HepG2 (cell line): ENCODE measurements around the gene MTF1. TPM values are rescaled to one million over a fixed set of nuclear protein-coding genes. Genes with fewer than 3 reads are reported as not detected.

Experiments
- ATAC-seq: fragments of 200-7000 bp; cut with Tn5 transposase; 3 replicates; pipeline ENCODE4 v1.9.1; 2020; ENCODE audit warnings: mild to moderate bottlenecking, moderate library complexity
- BruUV-seq: library from RNA; stranded (reverse); fragments of 400-500 nt; replicated peaks from 2 replicates; lab custom pipeline; 2021; lab: Mats Ljungman, UMichigan
- CTCF ChIA-PET: fragments of 300-600 bp; formaldehyde crosslinking; extraction: SDS; loops from one replicate; lab custom pipeline; 2021; ENCODE audit warnings: low total read pairs, inconsistent platforms, low intra/inter-chr PET ratio; lab: Yijun Ruan, JAX
- POLR2A ChIA-PET: fragments of 350-600 bp; sonication (Branson Sonifier 250); formaldehyde crosslinking; loops from one replicate; lab custom pipeline; 2020; ENCODE audit warnings: antibody characterized with exemption, inconsistent platforms; lab: Yijun Ruan, JAX
- DNase-seq: peaks from one replicate; pipeline ENCODE4 v3.0.0-alpha.2; 2015; ENCODE audit warnings: low spot score
- FAIRE-seq: peaks from 3 replicates; lab custom pipeline; 2011; peaks lifted over from hg19 to GRCh38; lab: Jason Lieb, UNC
- H2AFZ ChIP-seq: one replicate; pipeline ENCODE4 v1.6.1; 2011; ENCODE audit warnings: low read length, inconsistent platforms
- H3K27ac ChIP-seq: fragments of 300-600 bp; 3 replicates; pipeline ENCODE4 v1.8.0; 2011; ENCODE audit warnings: mixed run types, mild to moderate bottlenecking, mixed read lengths, low read length, inconsistent platforms; ENCODE audit not compliant: insufficient read depth; ENCODE audit errors: extremely low read length
- H3K27me3 ChIP-seq, 2 experiments: fragments of 200-600 bp in 1 of 2; 2 replicates in 1 of 2; 3 replicates in 1 of 2; pipeline versions ENCODE4 v1.6.0 to v1.8.0; 2011; ENCODE audit warnings: low read length in 2 of 2, mild to moderate bottlenecking in 2 of 2, moderate library complexity in 2 of 2, inconsistent platforms in 1 of 2; ENCODE audit not compliant: insufficient read depth in 2 of 2, control insufficient read depth in 1 of 2
- H3K36me3 ChIP-seq, 2 experiments: fragments of 200-600 bp in 1 of 2; replicated peaks in 1 of 2; 2 replicates in 1 of 2; 3 replicates in 1 of 2; pipeline versions ENCODE4 v1.5.1 to v1.8.0; 2011; ENCODE audit warnings: low read length in 2 of 2, inconsistent platforms in 1 of 2; ENCODE audit not compliant: insufficient read depth in 2 of 2, control insufficient read depth in 1 of 2
- H3K4me1 ChIP-seq: 2 replicates; pipeline ENCODE4 v1.5.1; 2012; ENCODE audit warnings: low read length, inconsistent platforms; ENCODE audit not compliant: insufficient read depth
- H3K4me2 ChIP-seq: 2 replicates; pipeline ENCODE4 v1.6.0; 2011; ENCODE audit warnings: low read depth, low read length, inconsistent platforms
- H3K4me3 ChIP-seq, 3 experiments: fragments of 200-600 bp in 1 of 3; sonication (generic), shearing (Covaris generic) in 1 of 3; replicated peaks in 1 of 3; 2 replicates each; pipeline ENCODE4 v1.5.1; 2011 to 2016; ENCODE audit warnings: low read length in 3 of 3, inconsistent platforms in 2 of 3, low read depth in 2 of 3, mild to moderate bottlenecking in 2 of 3, control low read depth in 1 of 3, mixed read lengths in 1 of 3; ENCODE audit not compliant: insufficient read depth in 1 of 3
- H3K79me2 ChIP-seq: one replicate; pipeline ENCODE4 v1.6.1; 2011; ENCODE audit warnings: low read length, inconsistent platforms; ENCODE audit not compliant: insufficient read depth
- H3K9ac ChIP-seq: 2 replicates; pipeline ENCODE4 v1.6.0; 2011; ENCODE audit warnings: mild to moderate bottlenecking, low read depth, low read length, inconsistent platforms; ENCODE audit not compliant: insufficient read depth
- H3K9me3 ChIP-seq: 2 replicates; pipeline ENCODE4 v1.5.1; 2012; ENCODE audit warnings: mild to moderate bottlenecking, low read length
- H4K20me1 ChIP-seq: 2 replicates; pipeline ENCODE4 v1.6.0; 2011; ENCODE audit warnings: inconsistent platforms, mild to moderate bottlenecking, low read length, moderate library complexity; ENCODE audit not compliant: insufficient read depth
- AFF4 ChIP-seq: sonication (generic); formaldehyde crosslinking; IDR thresholded peaks from 2 replicates; pipeline ENCODE4 v1.4.0; 2020; ENCODE audit warnings: missing genetic modification reagents
- ATF4 ChIP-seq, 2 experiments: fragments of 450-650 bp in 1 of 2; sonication (generic) in 1 of 2; formaldehyde crosslinking; IDR thresholded peaks; 2 replicates each; pipeline versions ENCODE4 v1.5.0 to v1.8.0; 2020 to 2022; ENCODE audit warnings: mild to moderate bottlenecking in 1 of 2, missing genetic modification reagents in 1 of 2
- CEBPZ ChIP-seq: IDR thresholded peaks from 2 replicates; pipeline ENCODE4 v1.6.1; 2012; ENCODE audit warnings: low read length, improper control_type of control experiment
- ELF4 ChIP-seq: sonication (generic); formaldehyde crosslinking; IDR thresholded peaks from 2 replicates; pipeline ENCODE4 v1.5.0; 2020; ENCODE audit warnings: missing genetic modification reagents, mild to moderate bottlenecking, moderate library complexity, borderline replicate concordance
- FOXC1 ChIP-seq: sonication (generic); formaldehyde crosslinking; IDR thresholded peaks from 2 replicates; pipeline ENCODE4 v1.8.0; 2022; ENCODE audit warnings: mild to moderate bottlenecking, missing genetic modification reagents, borderline replicate concordance
- HNF4G ChIP-seq, 2 experiments: sonication (generic) in 1 of 2; formaldehyde crosslinking in 1 of 2; IDR thresholded peaks; 2 replicates each; pipeline versions ENCODE4 v1.4.0 to v1.6.1; 2011 to 2020; ENCODE audit warnings: borderline replicate concordance in 2 of 2, low read depth in 2 of 2, mild to moderate bottlenecking in 2 of 2, low read length in 1 of 2, missing genetic modification reagents in 1 of 2, moderate library complexity in 1 of 2
- KLF11 ChIP-seq: IDR thresholded peaks from 2 replicates; pipeline ENCODE4 v1.6.1; 2016; ENCODE audit warnings: missing compliant biosample characterization
- NAIF1 ChIP-seq: sonication (generic); formaldehyde crosslinking; IDR thresholded peaks from 2 replicates; pipeline ENCODE4 v1.5.0; 2020; ENCODE audit warnings: mild to moderate bottlenecking, missing genetic modification reagents, borderline replicate concordance
- NR2C2 ChIP-seq: sonication (generic); formaldehyde crosslinking; IDR thresholded peaks from 2 replicates; pipeline ENCODE4 v1.4.0; 2020; ENCODE audit warnings: missing genetic modification reagents, mild to moderate bottlenecking, moderate library complexity, borderline replicate concordance
- NR2F6 ChIP-seq, 2 experiments: IDR thresholded peaks; 2 replicates each; pipeline ENCODE4 v1.6.1; 2016; ENCODE audit warnings: antibody characterized with exemption in 1 of 2, mild to moderate bottlenecking in 1 of 2
- RORA ChIP-seq: sonication (generic); formaldehyde crosslinking; IDR thresholded peaks from 2 replicates; pipeline ENCODE4 v1.5.0; 2020; ENCODE audit warnings: mild to moderate bottlenecking, missing genetic modification reagents, moderate library complexity
- SAFB2 ChIP-seq: sonication (generic); formaldehyde crosslinking; IDR thresholded peaks from 2 replicates; pipeline ENCODE4 v1.5.1; 2020; ENCODE audit warnings: missing genetic modification reagents, low read depth, mild to moderate bottlenecking, borderline replicate concordance
- ZMYM2 ChIP-seq: sonication (generic); formaldehyde crosslinking; IDR thresholded peaks from 2 replicates; pipeline ENCODE4 v1.8.0; 2022; ENCODE audit warnings: mild to moderate bottlenecking, missing genetic modification reagents
- ZNF224 ChIP-seq: sonication (generic); formaldehyde crosslinking; IDR thresholded peaks from 2 replicates; pipeline ENCODE4 v1.5.0; 2020; ENCODE audit warnings: mild to moderate bottlenecking, missing genetic modification reagents
- ZNF510 ChIP-seq: sonication (generic); formaldehyde crosslinking; IDR thresholded peaks from 2 replicates; pipeline ENCODE4 v1.4.0; 2020; ENCODE audit warnings: low read depth, mild to moderate bottlenecking, missing genetic modification reagents
- WGBS: methylation state at CpG from one replicate; pipeline ENCODE4 v1.1.6; 2017; ENCODE audit warnings: low lambda C conversion rate; 5-methylcytosine and 5-hydroxymethylcytosine counted together
- in situ Hi-C: cut with HindIII; loops from 2 replicates; pipeline ENCODE4 v1.10.0; 2017; ENCODE audit warnings: low pct_unique_long_range_greater_than_20kb; ENCODE audit not compliant: extremely low pct_ligation_motif_present
- intact Hi-C: fragments of 100-400 bp; cut with micrococcal nuclease; formaldehyde crosslinking; loops from one replicate; pipeline ENCODE4 v1.10.0; 2022; ENCODE audit not compliant: unreplicated experiment
- polyA plus RNA-seq, 8 experiments: library from polyadenylated mRNA; depleted of rRNA in 3 of 8; stranded (reverse) in 7 of 8; unstranded in 1 of 8; fragments of >200 nt; fragmentation: Illumina TruSeq in 4 of 8; extraction: Trizol in 4 of 8; gene quantifications; 2 replicates each; pipeline versions ENCODE4 v1.2.1 to v1.2.3, GENCODE V29; 2011 to 2016; ENCODE audit warnings: low read depth in 4 of 8, missing spikeins in 1 of 8, mixed read lengths in 1 of 8; ENCODE audit not compliant: insufficient read depth in 1 of 8
- total RNA-seq, 5 experiments: library from RNA; depleted of rRNA; stranded (reverse); fragments of >200 nt; fragmentation: Illumina TruSeq; extraction: Trizol; gene quantifications; 2 replicates each; pipeline ENCODE4 v1.2.3, GENCODE V29; 2016; ENCODE audit warnings: low read depth in 1 of 5

The MTF1 gene
- total and polyA plus RNA-seq, 2 of the 13 experiments (the other 11 are each of a cell fraction or from before 2014, with no cell fraction given) = 2.4 to 3.3 TPM

- CTCF ChIA-PET = no interaction called here
- WGBS = 2% methylated on average over 19 of the region's 21 CpGs
- in situ Hi-C loops (loop anchor here (5.0 kb wide), 1 partner anchor 47 kb away; no protein-coding TSS in a partner anchor), intact Hi-C loops (loop anchor here (1.0 kb wide), 1 partner anchor 52 kb away; the partner anchor contains the start of gene C1orf122)
- peak overlapping the region; percentile 84 for H3K9ac ChIP-seq
- POLR2A ChIA-PET = interaction anchor here (0.9 to 1.6 kb wide), 15 partner anchors 8 to 384 kb away, joined by 3 to 19 read pairs (median 4); partner anchors contain the start of genes C1orf122, CDCA8, GNL2 and YRDC
- DNase-seq = no peak
- no peak for FAIRE-seq
- no peaks in the 10 kb centered on the region for H4K20me1 ChIP-seq
- ATAC-seq = peak; percentile 10
- peaks cover 3 to 14% of the 10 kb centered on the region in 2 experiments; a peak in 4 of 5 replicates for H3K36me3 ChIP-seq
- H3K4me3 ChIP-seq = peak overlapping the region; percentile 92 to 99 (median 99)
- peaks cover 0 to 5% of the 10 kb centered on the region in 2 experiments; a peak in 2 of 5 replicates for H3K27me3 ChIP-seq
- peak overlapping the region; percentile 65 for H3K27ac ChIP-seq
- peak overlapping the region; percentile 81 for H3K4me2 ChIP-seq
- peaks cover 19% of the 10 kb centered on the region for H3K79me2 ChIP-seq
- TSS peak; percentile 58 for BruUV-seq
- peaks cover 27% of the 10 kb centered on the region for H3K4me1 ChIP-seq
- H3K9me3 ChIP-seq = no peaks in the 10 kb centered on the region
- H2AFZ ChIP-seq = no peak overlapping the region
- TF ChIP-seq RORA (CRISPR knock-in tag) = no peak
- no peak for TF ChIP-seq ELF4 (CRISPR knock-in tag)
- TF ChIP-seq HNF4G (IDR thresholded peaks at IDR 0.05; ENCODE audit: borderline replicate concordance, low read depth, low read length) = no peak
- 0 out of 2 replicates have a peak, but pooled peaks have one; percentile 7 for TF ChIP-seq HNF4G (CRISPR knock-in tag; IDR thresholded peaks at IDR 0.05; ENCODE audit: borderline replicate concordance, low read depth)
- no peak for TF ChIP-seq ZMYM2 (CRISPR knock-in tag)
- TF ChIP-seq ZNF224 (CRISPR knock-in tag) = no peak
- TF ChIP-seq NAIF1 = no peak
- no peak for TF ChIP-seq SAFB2
- no peak for TF ChIP-seq NR2C2 (CRISPR knock-in tag)
- TF ChIP-seq NR2F6 (IDR thresholded peaks at IDR 0.05) = no peak
- no peak for TF ChIP-seq NR2F6 (CRISPR knock-in tag; IDR thresholded peaks at IDR 0.05)
- peak; percentile 27; the same call in 1 of the 2 replicates for TF ChIP-seq FOXC1 (CRISPR knock-in tag)
- no peak for TF ChIP-seq ATF4 (CRISPR knock-in tag; IDR thresholded peaks at IDR 0.05)
- TF ChIP-seq CEBPZ = no peak
- no peak for TF ChIP-seq KLF11 (CRISPR knock-in tag)
- no peak for TF ChIP-seq ZNF510
- no peak for TF ChIP-seq AFF4 (CRISPR knock-in tag)
Observed at GRCh38 chr1:37858931-37859506, 373 bp downstream of the MTF1 start.
